Measurements from ENCODE around the gene SYNJ1.
A peak's percentile ranks its signal among the peaks of the same experiment; 100 is the strongest.

SYNJ1 gene

GRCh38 chr21:32693581-32693980, 34.2 kb downstream of the SYNJ1 start:
- Histone ChIP-seq H3F3A (ENCODE audit: control insufficient read depth, insufficient read depth) (no peaks in the 10 kb centered on the region), H3K4me1 (ENCODE audit: control insufficient read depth, low read length) (no peaks in the 10 kb centered on the region), H3K4me3 (ENCODE audit: low read length) (no peak overlapping the region), H3K27ac (ENCODE audit: low read depth, low read length) (no peak overlapping the region), H3K9me3 (ENCODE audit: control insufficient read depth, insufficient read depth, low read length) (no peaks in the 10 kb centered on the region), H3K79me2 (ENCODE audit: control insufficient read depth, low read length) (no peaks in the 10 kb centered on the region), H3K27me3 (ENCODE audit: control insufficient read depth, low read length) (no peaks in the 10 kb centered on the region), H3K9me2 (replicated peaks; ENCODE audit: control insufficient read depth, low read length) (no peaks in the 10 kb centered on the region), H3K36me3 (ENCODE audit: control insufficient read depth, low read length) (no peaks in the 10 kb centered on the region), H4K20me1 (ENCODE audit: control insufficient read depth, insufficient read depth, low read depth, low read length) (no peaks in the 10 kb centered on the region), H3K4me2 (ENCODE audit: low read length) (no peak overlapping the region)
- TF ChIP-seq EZH2phosphoT487 (IDR thresholded peaks at IDR 0.05; ENCODE audit: borderline replicate concordance, low read length), result no peak
- TF ChIP-seq, protein P1, sequence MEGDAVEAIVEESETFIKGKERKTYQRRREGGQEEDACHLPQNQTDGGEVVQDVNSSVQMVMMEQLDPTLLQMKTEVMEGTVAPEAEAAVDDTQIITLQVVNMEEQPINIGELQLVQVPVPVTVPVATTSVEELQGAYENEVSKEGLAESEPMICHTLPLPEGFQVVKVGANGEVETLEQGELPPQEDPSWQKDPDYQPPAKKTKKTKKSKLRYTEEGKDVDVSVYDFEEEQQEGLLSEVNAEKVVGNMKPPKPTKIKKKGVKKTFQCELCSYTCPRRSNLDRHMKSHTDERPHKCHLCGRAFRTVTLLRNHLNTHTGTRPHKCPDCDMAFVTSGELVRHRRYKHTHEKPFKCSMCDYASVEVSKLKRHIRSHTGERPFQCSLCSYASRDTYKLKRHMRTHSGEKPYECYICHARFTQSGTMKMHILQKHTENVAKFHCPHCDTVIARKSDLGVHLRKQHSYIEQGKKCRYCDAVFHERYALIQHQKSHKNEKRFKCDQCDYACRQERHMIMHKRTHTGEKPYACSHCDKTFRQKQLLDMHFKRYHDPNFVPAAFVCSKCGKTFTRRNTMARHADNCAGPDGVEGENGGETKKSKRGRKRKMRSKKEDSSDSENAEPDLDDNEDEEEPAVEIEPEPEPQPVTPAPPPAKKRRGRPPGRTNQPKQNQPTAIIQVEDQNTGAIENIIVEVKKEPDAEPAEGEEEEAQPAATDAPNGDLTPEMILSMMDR (IDR thresholded peaks at IDR 0.05; ENCODE audit: low read depth, low read length, poor library complexity, severe bottlenecking), result no peak

DNA sequence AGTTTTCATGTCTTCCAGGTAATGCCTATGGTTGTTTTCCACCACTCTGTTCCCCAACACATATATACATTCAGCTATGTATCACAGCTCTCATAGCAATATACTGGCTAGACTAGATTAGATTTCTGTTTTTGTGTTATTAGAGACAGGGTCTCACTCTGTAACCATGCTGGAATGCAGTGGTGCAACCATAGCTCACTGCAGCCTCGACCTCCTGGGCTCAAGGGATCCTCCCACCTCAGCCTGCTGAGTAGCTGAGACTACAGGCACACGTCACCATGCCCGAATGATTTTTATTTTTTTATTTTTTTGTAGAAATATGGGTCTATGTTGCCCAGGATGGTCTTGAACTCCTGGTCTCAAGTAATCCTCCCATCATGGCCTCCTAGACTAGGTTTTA, 37.7 kb downstream of the SYNJ1 start:
- no peaks in the 10 kb centered on the region for H3K4me1 ChIP-seq (ENCODE audit: control insufficient read depth, low read length)
- H3K36me3 ChIP-seq (ENCODE audit: control insufficient read depth, low read length), result no peaks in the 10 kb centered on the region
- H3K27ac ChIP-seq (ENCODE audit: low read depth, low read length), result no peak overlapping the region
- H4K20me1 ChIP-seq (ENCODE audit: control insufficient read depth, insufficient read depth, low read depth, low read length), result no peaks in the 10 kb centered on the region
- H3K9me3 ChIP-seq (ENCODE audit: control insufficient read depth, insufficient read depth, low read length), result no peaks in the 10 kb centered on the region
- TF ChIP-seq, protein P1 (IDR thresholded peaks at IDR 0.05; ENCODE audit: low read depth, low read length, poor library complexity, severe bottlenecking), result no peak
- no peak for TF ChIP-seq EZH2phosphoT487 (IDR thresholded peaks at IDR 0.05; ENCODE audit: borderline replicate concordance, low read length)
- H3K79me2 ChIP-seq (ENCODE audit: control insufficient read depth, low read length), result no peaks in the 10 kb centered on the region
- H3K9me2 ChIP-seq (replicated peaks; ENCODE audit: control insufficient read depth, low read length), result no peaks in the 10 kb centered on the region
- H3K4me3 ChIP-seq (ENCODE audit: low read length), result no peak overlapping the region
- no peaks in the 10 kb centered on the region for H3F3A ChIP-seq (ENCODE audit: control insufficient read depth, insufficient read depth)
- H3K27me3 ChIP-seq (ENCODE audit: control insufficient read depth, low read length), result no peaks in the 10 kb centered on the region
- H3K4me2 ChIP-seq (ENCODE audit: low read length), result no peak overlapping the region

DNA sequence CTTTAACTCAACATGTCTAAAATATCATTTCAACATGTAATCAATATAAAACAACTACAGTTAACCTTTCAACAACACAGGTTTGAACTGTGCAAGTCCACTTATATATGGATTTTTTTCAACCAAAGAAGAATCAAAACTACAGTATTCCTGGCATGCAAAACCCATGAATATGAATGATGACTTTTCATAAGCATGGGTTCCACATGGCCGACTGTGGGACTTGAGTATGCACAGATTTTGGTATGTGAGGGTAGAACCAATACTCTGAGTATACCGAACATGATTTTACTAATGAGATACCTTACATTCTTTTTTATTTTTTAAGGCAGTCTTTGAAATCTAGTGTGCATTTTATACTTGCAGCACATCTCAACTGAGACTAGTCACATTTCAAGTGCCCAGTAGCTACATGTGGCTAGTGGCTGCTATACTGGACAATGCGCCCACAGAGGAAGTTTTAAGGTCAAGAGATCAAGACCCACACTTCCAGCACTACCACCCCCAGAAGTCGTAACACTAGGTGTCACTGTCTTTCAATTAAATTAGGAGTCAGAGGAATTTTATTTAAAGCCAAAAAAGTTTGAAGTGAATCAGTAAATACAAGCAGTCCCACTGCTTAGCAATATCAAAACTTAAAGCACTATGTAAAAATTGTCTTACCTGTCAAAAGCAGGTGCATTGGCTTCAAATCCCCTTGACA, 40.0 kb downstream of the SYNJ1 start:
- H3K4me2 ChIP-seq (ENCODE audit: low read length), result no peak overlapping the region
- no peaks in the 10 kb centered on the region for H3K27me3 ChIP-seq (ENCODE audit: control insufficient read depth, low read length)
- no peaks in the 10 kb centered on the region for H3K4me1 ChIP-seq (ENCODE audit: control insufficient read depth, low read length)
- H3K4me3 ChIP-seq (ENCODE audit: low read length), result no peak overlapping the region
- TF ChIP-seq, protein P1 (IDR thresholded peaks at IDR 0.05; ENCODE audit: low read depth, low read length, poor library complexity, severe bottlenecking), result peak; percentile 34
- TF ChIP-seq EZH2phosphoT487 (IDR thresholded peaks at IDR 0.05; ENCODE audit: borderline replicate concordance, low read length), result no peak
- H3K36me3 ChIP-seq (ENCODE audit: control insufficient read depth, low read length), result no peaks in the 10 kb centered on the region
- H3K79me2 ChIP-seq (ENCODE audit: control insufficient read depth, low read length), result no peaks in the 10 kb centered on the region
- no peak overlapping the region for H3K27ac ChIP-seq (ENCODE audit: low read depth, low read length)
- H3F3A ChIP-seq (ENCODE audit: control insufficient read depth, insufficient read depth), result no peaks in the 10 kb centered on the region
- no peaks in the 10 kb centered on the region for H3K9me3 ChIP-seq (ENCODE audit: control insufficient read depth, insufficient read depth, low read length)
- no peaks in the 10 kb centered on the region for H3K9me2 ChIP-seq (replicated peaks; ENCODE audit: control insufficient read depth, low read length)
- H4K20me1 ChIP-seq (ENCODE audit: control insufficient read depth, insufficient read depth, low read depth, low read length), result no peaks in the 10 kb centered on the region
